Left colon (tissue), 2 donors: ENCODE results near the gene CPSF4L. TPM values are rescaled to one million over a fixed set of nuclear protein-coding genes. Genes with fewer than 3 reads are reported as not detected.
"Not testable (repeated sequence)": the region's sequence is repeated elsewhere in the genome, so short reads cannot be mapped to it uniquely, and the experiment has no call there.

Source experiments
- ATAC-seq: fragments of 200-7000 bp; cut with Tn5 transposase; one replicate; pipeline ENCODE4 v1.9.1; 2020; ENCODE audit warnings: mild to moderate bottlenecking, moderate library complexity
- DNase-seq, 2 donors: peaks; one replicate each; pipeline ENCODE4 v3.0.0-alpha.2; 2020
- intact Hi-C, 2 donors: fragments of 100-400 bp; cut with DNase I in 1 of 2; cut with micrococcal nuclease in 1 of 2; formaldehyde crosslinking; loops; one replicate each; pipeline versions ENCODE4 v1.11.2 to v1.14.0; 2022; cut with DNase I, micrococcal nuclease
- long read RNA-seq: library from polyadenylated mRNA; unstranded; transcript quantifications from one replicate; pipeline ENCODE4 v2.0.0, GENCODE V29; 2021
- total RNA-seq, 2 donors: library from RNA; stranded (reverse); fragmentation: NEBNext Ultra II Directional; extraction: Animal tissue kit (Norgen Biotek cat#: 25700); gene quantifications; one replicate each; pipeline ENCODE4 v1.2.1, GENCODE V29; 2021
- donor health status: DM: no; HTN: no; CAD: no.
- donor health status: DM: yes; HTN: yes; CAD: no.

Gene CPSF4L
- under 1 TPM in 1 of 2 donors, not detected in 1; 0.20 TPM for total RNA-seq
- long read RNA-seq = 0 reads

- DNase-seq (no peak), ATAC-seq (peak; percentile 8)
- intact Hi-C loops = no loop called here
Observed at GRCh38 chr17:73261617-73261951, at the start of gene CPSF4L. CPSF4L (minus strand) TSS chr17:73261880; CDS start chr17:73261818, 62 bp downstream.

GRCh38 chr17:73311428-73311780 is 49.7 kb upstream of the CPSF4L start:
- DNase-seq = peak in 1 of 2 donors; percentile 64
- ATAC-seq = peak; percentile 19
- intact Hi-C loops = no loop called here

GRCh38 chr17:73309727-73310596 is 48.3 kb upstream of the CPSF4L start:
- intact Hi-C loops = no loop called here
- peak; percentile 70 to 78 for DNase-seq
- peak; percentile 16 for ATAC-seq

- intact Hi-C loops, DNase-seq, ATAC-seq: not testable (repeated sequence)
Observed at GRCh38 chr17:73308959-73309358, 47.3 kb upstream of the CPSF4L start.

- ATAC-seq (peak; percentile 39), DNase-seq (peak; percentile 93 to 94)
- intact Hi-C loops = no loop called here
Observed at GRCh38 chr17:73308017-73308823, 46.5 kb upstream of the CPSF4L start.

- intact Hi-C loops = no loop called here
- no peak for ATAC-seq
- DNase-seq = peak in 1 of 2 donors; percentile 50
Observed at GRCh38 chr17:73307130-73307529, 45.5 kb upstream of the CPSF4L start.

GRCh38 chr17:73305845-73306836 is 44.5 kb upstream of the CPSF4L start:
- ATAC-seq = no peak
- intact Hi-C loops = no loop called here

GRCh38 chr17:73304971-73305812 is 43.5 kb upstream of the CPSF4L start:
- peak; percentile 42 for ATAC-seq
- intact Hi-C loops = no loop called here
- DNase-seq = peak; percentile 66 to 70

More at GRCh38 chr17:73305845-73306836, 44.5 kb upstream of the CPSF4L start:
- DNase-seq = no peak

GRCh38 chr17:73304438-73304837 is 42.8 kb upstream of the CPSF4L start:
- DNase-seq = no peak
- ATAC-seq = no peak
- intact Hi-C loops = no loop called here

- no peak for ATAC-seq
- no peak for DNase-seq
- intact Hi-C loops = no loop called here
Observed at GRCh38 chr17:73302189-73302588, 40.5 kb upstream of the CPSF4L start.

- no peak for ATAC-seq
- no peak for DNase-seq
Observed at GRCh38 chr17:73301369-73301768, 39.7 kb upstream of the CPSF4L start.

GRCh38 chr17:73300392-73300791 is 38.7 kb upstream of the CPSF4L start:
- intact Hi-C loops = no loop called here
- DNase-seq (no peak), ATAC-seq (no peak)

More at GRCh38 chr17:73301369-73301768, 39.7 kb upstream of the CPSF4L start:
- intact Hi-C loops = no loop called here

GRCh38 chr17:73297934-73298861 is 36.5 kb upstream of the CPSF4L start:
- ATAC-seq = no peak

GRCh38 chr17:73293480-73293911 is 31.8 kb upstream of the CPSF4L start:
- no peak for DNase-seq
- ATAC-seq = no peak
- intact Hi-C loops = no loop called here

More at GRCh38 chr17:73297934-73298861, 36.5 kb upstream of the CPSF4L start:
- intact Hi-C loops = no loop called here
- DNase-seq = no peak

- no peak for DNase-seq
- ATAC-seq = no peak
Observed at GRCh38 chr17:73293031-73293430, 31.4 kb upstream of the CPSF4L start.

GRCh38 chr17:73292031-73292531 is 30.4 kb upstream of the CPSF4L start:
- ATAC-seq (no peak), DNase-seq (no peak)
- intact Hi-C loops = no loop called here

More at GRCh38 chr17:73293031-73293430, 31.4 kb upstream of the CPSF4L start:
- intact Hi-C loops = no loop called here
